IMR-90 (cell line): ENCODE measurements around the gene MAGI2. TPM values are rescaled to one million over a fixed set of nuclear protein-coding genes. Genes with fewer than 3 reads are reported as not detected.

ENCODE experiments used
- ATAC-seq: fragments of 200-7000 bp; cut with Tn5 transposase; 2 replicates; pipeline ENCODE4 v1.9.1; 2020; ENCODE audit warnings: low read depth, mild to moderate bottlenecking, moderate library complexity
- BruUV-seq: library from RNA; stranded (reverse); fragments of 400-500 nt; replicated peaks from 2 replicates; lab custom pipeline; 2021; lab: Mats Ljungman, UMichigan
- CTCF ChIA-PET: fragments of 300-600 bp; formaldehyde crosslinking; extraction: SDS; loops from one replicate; lab custom pipeline; 2021; ENCODE audit warnings: antibody characterized with exemption; lab: Yijun Ruan, JAX
- POLR2A ChIA-PET: fragments of 300-600 bp; sonication (Branson Sonifier 250); formaldehyde crosslinking; loops from one replicate; lab custom pipeline; 2022; ENCODE audit warnings: antibody characterized with exemption; ENCODE audit not compliant: unreplicated experiment; lab: Charles Lee
- DNase-seq: peaks from one replicate; pipeline ENCODE4 v3.0.0; 2013
- H2AFZ ChIP-seq: replicated peaks from 2 replicates; pipeline ENCODE3; 2013; ENCODE audit warnings: low read length, mild to moderate bottlenecking; ENCODE audit not compliant: poor library complexity
- H2AK5ac ChIP-seq: 2 replicates; pipeline ENCODE4 v1.6.1; 2013; ENCODE audit warnings: low read depth, low read length, inconsistent platforms
- H2AK9ac ChIP-seq: replicated peaks from 2 replicates; pipeline ENCODE3; 2013; ENCODE audit warnings: mild to moderate bottlenecking, low read depth, low read length, moderate library complexity; ENCODE audit not compliant: poor library complexity
- H2BK120ac ChIP-seq: 2 replicates; pipeline ENCODE4 v1.6.1; 2013; ENCODE audit warnings: low read depth, low read length, inconsistent platforms
- H2BK15ac ChIP-seq: 3 replicates; pipeline ENCODE4 v1.6.1; 2013; ENCODE audit warnings: low read depth, low read length, inconsistent platforms
- H2BK20ac ChIP-seq: 2 replicates; pipeline ENCODE4 v1.6.1; 2013; ENCODE audit warnings: low read depth, mild to moderate bottlenecking, inconsistent platforms, low read length, moderate library complexity
- H2BK5ac ChIP-seq: 2 replicates; pipeline ENCODE4 v1.6.1; 2013; ENCODE audit warnings: mild to moderate bottlenecking, low read depth, low read length, inconsistent platforms; ENCODE audit not compliant: poor library complexity, severe bottlenecking
- H3K14ac ChIP-seq: replicated peaks from 2 replicates; pipeline ENCODE4 v1.6.1; 2013; ENCODE audit warnings: low read depth, low read length, inconsistent platforms
- H3K18ac ChIP-seq: 2 replicates; pipeline ENCODE4 v1.6.1; 2013; ENCODE audit warnings: low read depth, low read length, control low read depth
- H3K23ac ChIP-seq: 2 replicates; pipeline ENCODE4 v1.6.1; 2013; ENCODE audit warnings: low read depth, low read length, inconsistent platforms
- H3K27ac ChIP-seq: 2 replicates; pipeline ENCODE4 v1.5.1; 2013; ENCODE audit warnings: mild to moderate bottlenecking, control low read depth, low read length; ENCODE audit not compliant: insufficient read depth
- H3K27me3 ChIP-seq: 2 replicates; pipeline ENCODE4 v1.6.1; 2013; ENCODE audit warnings: low read length; ENCODE audit not compliant: control insufficient read depth, insufficient read depth
- H3K36me3 ChIP-seq: 2 replicates; pipeline ENCODE4 v1.6.1; 2013; ENCODE audit warnings: low read length, mixed read lengths; ENCODE audit not compliant: control insufficient read depth, insufficient read depth
- H3K4ac ChIP-seq: 2 replicates; pipeline ENCODE4 v1.6.1; 2013; ENCODE audit warnings: low read depth, low read length, inconsistent platforms
- H3K4me1 ChIP-seq: 2 replicates; pipeline ENCODE4 v1.6.1; 2013; ENCODE audit warnings: low read length, mixed read lengths; ENCODE audit not compliant: control insufficient read depth, insufficient read depth
- H3K4me2 ChIP-seq: 2 replicates; pipeline ENCODE4 v1.6.1; 2013; ENCODE audit warnings: low read depth, mild to moderate bottlenecking, control low read depth, low read length, moderate library complexity
- H3K4me3 ChIP-seq: 2 replicates; pipeline ENCODE4 v1.5.1; 2013; ENCODE audit warnings: low read depth, mild to moderate bottlenecking, control low read depth, low read length, moderate library complexity; ENCODE audit not compliant: insufficient read depth
- H3K56ac ChIP-seq: 2 replicates; pipeline ENCODE4 v1.6.1; 2013; ENCODE audit warnings: low read length, inconsistent platforms; ENCODE audit not compliant: insufficient read depth; ENCODE audit errors: extremely low read depth
- H3K79me1 ChIP-seq, 2 experiments: 2 replicates each; pipeline ENCODE4 v1.6.1; 2013; ENCODE audit warnings: low read length in 2 of 2, inconsistent platforms in 1 of 2, low read depth in 1 of 2
- H3K9ac ChIP-seq: 2 replicates; pipeline ENCODE4 v1.6.1; 2013; ENCODE audit warnings: low read depth, low read length, control low read depth
- H3K9me1 ChIP-seq: 2 replicates; pipeline ENCODE4 v1.6.1; 2013; ENCODE audit warnings: low read length, inconsistent platforms; ENCODE audit not compliant: insufficient read depth
- H3K9me3 ChIP-seq: 2 replicates; pipeline ENCODE4 v1.6.1; 2013; ENCODE audit warnings: low read length; ENCODE audit not compliant: control insufficient read depth, insufficient read depth
- H4K20me1 ChIP-seq: 2 replicates; pipeline ENCODE4 v1.6.1; 2013; ENCODE audit warnings: low read length, inconsistent platforms; ENCODE audit not compliant: insufficient read depth
- H4K5ac ChIP-seq: 2 replicates; pipeline ENCODE4 v1.6.1; 2013; ENCODE audit warnings: mild to moderate bottlenecking, low read depth, low read length, control low read depth
- H4K8ac ChIP-seq, 2 experiments: 2 replicates each; pipeline ENCODE4 v1.6.1; 2013; ENCODE audit warnings: low read depth in 2 of 2, low read length in 2 of 2, control low read depth in 1 of 2, inconsistent platforms in 1 of 2
- H4K91ac ChIP-seq: 2 replicates; pipeline ENCODE4 v1.6.1; 2013; ENCODE audit warnings: low read depth, low read length, inconsistent platforms; ENCODE audit not compliant: insufficient read depth
- BHLHE40 ChIP-seq: fragments of 150-350 bp; IDR thresholded peaks from 2 replicates; pipeline ENCODE4 v1.6.1; 2016; ENCODE audit warnings: mild to moderate bottlenecking, low read depth, low read length
- CEBPB ChIP-seq: IDR thresholded peaks from 2 replicates; pipeline ENCODE4 v1.6.1; 2012; ENCODE audit warnings: low read depth, low read length, improper control_type of control experiment
- CHD1 ChIP-seq: IDR thresholded peaks from 2 replicates; pipeline ENCODE4 v1.6.1; 2012; ENCODE audit warnings: low read depth, low read length, improper control_type of control experiment
- CTCF ChIP-seq: conservative IDR thresholded peaks from 2 replicates; pipeline ENCODE4 v1.5.1; 2012; ENCODE audit warnings: mild to moderate bottlenecking, low read depth, low read length, improper control_type of control experiment
- ELK1 ChIP-seq: fragments of 150-350 bp; IDR thresholded peaks from 2 replicates; pipeline ENCODE4 v1.6.1; 2016; ENCODE audit warnings: low read depth, mild to moderate bottlenecking, low read length, moderate library complexity, borderline replicate concordance
- FOS ChIP-seq: fragments of 150-350 bp; IDR thresholded peaks from 2 replicates; pipeline ENCODE4 v1.6.1; 2016; ENCODE audit warnings: low read depth, low read length
- MAFK ChIP-seq: IDR thresholded peaks from 2 replicates; pipeline ENCODE4 v1.6.1; 2012; ENCODE audit warnings: low read depth, low read length, improper control_type of control experiment
- MAZ ChIP-seq: IDR thresholded peaks from 2 replicates; pipeline ENCODE4 v1.6.1; 2012; ENCODE audit warnings: low read depth, mild to moderate bottlenecking, low read length, improper control_type of control experiment, moderate library complexity, borderline replicate concordance
- MXI1 ChIP-seq: IDR thresholded peaks from 2 replicates; pipeline ENCODE4 v1.6.1; 2012; ENCODE audit warnings: low read depth, mild to moderate bottlenecking, low read length, moderate library complexity, borderline replicate concordance
- NFE2L2 ChIP-seq: fragments of 150-350 bp; IDR thresholded peaks from 2 replicates; pipeline ENCODE4 v1.6.1; 2016; ENCODE audit warnings: low read depth, mild to moderate bottlenecking, low read length
- POLR2A ChIP-seq: IDR thresholded peaks from 2 replicates; pipeline ENCODE4 v1.6.1; 2012; ENCODE audit warnings: mild to moderate bottlenecking, low read depth, low read length
- RAD21 ChIP-seq: IDR thresholded peaks from 2 replicates; pipeline ENCODE4 v1.6.1; 2012; ENCODE audit warnings: low read length, improper control_type of control experiment
- RCOR1 ChIP-seq: IDR thresholded peaks from 2 replicates; pipeline ENCODE4 v1.6.1; 2012; ENCODE audit warnings: mild to moderate bottlenecking, low read length, improper control_type of control experiment; ENCODE audit not compliant: insufficient replicate concordance
- RFX5 ChIP-seq: IDR thresholded peaks from 2 replicates; pipeline ENCODE4 v1.8.0; 2012; ENCODE audit warnings: low read depth, mild to moderate bottlenecking, low read length, moderate library complexity
- SMC3 ChIP-seq: fragments of 150-350 bp; IDR thresholded peaks from 2 replicates; pipeline ENCODE4 v1.6.1; 2016; ENCODE audit warnings: low read depth, mild to moderate bottlenecking, antibody characterized with exemption, low read length, moderate library complexity
- USF2 ChIP-seq: fragments of 150-350 bp; IDR thresholded peaks from 2 replicates; pipeline ENCODE4 v1.6.1; 2017; ENCODE audit warnings: mild to moderate bottlenecking, antibody characterized with exemption, low read length, low read depth
- dilution Hi-C: fragments of 300-500 bp; cut with HindIII; formaldehyde crosslinking; loops from one replicate; pipeline ENCODE4 v1.14.3; 2018; ENCODE audit warnings: low sequenced_read_pairs; ENCODE audit not compliant: unreplicated experiment
- in situ Hi-C: fragments of 300-500 bp; cut with MboI; formaldehyde crosslinking; loops from 3 replicates; pipeline ENCODE4 v1.14.3; 2019; ENCODE audit warnings: low sequenced_read_pairs, inconsistent platforms, mixed read lengths
- intact Hi-C: fragments of 100-400 bp; cut with micrococcal nuclease; formaldehyde crosslinking; loops from 2 replicates; pipeline ENCODE4 v1.10.0; 2022
- polyA plus RNA-seq, 3 experiments: library from polyadenylated mRNA; depleted of rRNA; stranded (reverse); fragments of >200 nt; gene quantifications; 2 replicates each; pipeline ENCODE4 v1.2.3, GENCODE V29; 2012; ENCODE audit warnings: low replicate concordance in 1 of 3
- total RNA-seq: library from RNA; depleted of rRNA; stranded (reverse); fragments of >200 nt; gene quantifications from 2 replicates; pipeline ENCODE4 v1.2.3, GENCODE V29; 2012

Gene MAGI2
- total and polyA plus RNA-seq, 2 of the 4 experiments (the other 2 are of a cell fraction) = 2.5 to 17.9 TPM

GRCh38 chr7:78905436-78905835, 548.0 kb downstream of the MAGI2 start:
- Histone ChIP-seq H4K8ac (no peak overlapping the region), H2AFZ (no peak overlapping the region), H3K4ac (no peak overlapping the region), H3K9me3 (0 out of 2 replicates have a peak, but pooled peaks cover 2% of the 10 kb centered on the region), H3K14ac (no peak overlapping the region), H2AK9ac (no peak overlapping the region), H3K9ac (no peak overlapping the region), H3K79me1 (no peaks in the 10 kb centered on the region), H4K20me1 (no peaks in the 10 kb centered on the region), H3K27me3 (no peaks in the 10 kb centered on the region), H3K4me1 (no peaks in the 10 kb centered on the region), H3K27ac (no peak overlapping the region), H3K9me1 (no peaks in the 10 kb centered on the region), H4K91ac (no peak overlapping the region), H3K18ac (no peak overlapping the region), H2BK5ac (no peak overlapping the region), H3K23ac (no peak overlapping the region), H2BK20ac (no peak overlapping the region), H3K36me3 (no peaks in the 10 kb centered on the region), H4K5ac (no peak overlapping the region), H3K4me3 (no peak overlapping the region), H2BK120ac (no peak overlapping the region), H3K4me2 (no peak overlapping the region), H2BK15ac (no peak overlapping the region), H3K56ac (no peak overlapping the region), H2AK5ac (no peak overlapping the region)
- ATAC-seq = no peak
- TF ChIP-seq RAD21 (no peak), MXI1 (no peak), RCOR1 (no peak), ELK1 (no peak), USF2 (no peak), NFE2L2 (no peak), CEBPB (no peak), BHLHE40 (no peak), CTCF (no peak), SMC3 (no peak), MAZ (no peak), MAFK (no peak), FOS (no peak), RFX5 (no peak), CHD1 (no peak), POLR2A (no peak)
- dilution Hi-C loops = no loop called here
- DNase-seq = no peak
- no TSS peak for BruUV-seq
- CTCF ChIA-PET = no interaction called here
- POLR2A ChIA-PET = no interaction called here
- intact Hi-C loops = no loop called here
- in situ Hi-C loops = no loop called here
